ENCODE results near the gene ZCCHC10.

DNA sequence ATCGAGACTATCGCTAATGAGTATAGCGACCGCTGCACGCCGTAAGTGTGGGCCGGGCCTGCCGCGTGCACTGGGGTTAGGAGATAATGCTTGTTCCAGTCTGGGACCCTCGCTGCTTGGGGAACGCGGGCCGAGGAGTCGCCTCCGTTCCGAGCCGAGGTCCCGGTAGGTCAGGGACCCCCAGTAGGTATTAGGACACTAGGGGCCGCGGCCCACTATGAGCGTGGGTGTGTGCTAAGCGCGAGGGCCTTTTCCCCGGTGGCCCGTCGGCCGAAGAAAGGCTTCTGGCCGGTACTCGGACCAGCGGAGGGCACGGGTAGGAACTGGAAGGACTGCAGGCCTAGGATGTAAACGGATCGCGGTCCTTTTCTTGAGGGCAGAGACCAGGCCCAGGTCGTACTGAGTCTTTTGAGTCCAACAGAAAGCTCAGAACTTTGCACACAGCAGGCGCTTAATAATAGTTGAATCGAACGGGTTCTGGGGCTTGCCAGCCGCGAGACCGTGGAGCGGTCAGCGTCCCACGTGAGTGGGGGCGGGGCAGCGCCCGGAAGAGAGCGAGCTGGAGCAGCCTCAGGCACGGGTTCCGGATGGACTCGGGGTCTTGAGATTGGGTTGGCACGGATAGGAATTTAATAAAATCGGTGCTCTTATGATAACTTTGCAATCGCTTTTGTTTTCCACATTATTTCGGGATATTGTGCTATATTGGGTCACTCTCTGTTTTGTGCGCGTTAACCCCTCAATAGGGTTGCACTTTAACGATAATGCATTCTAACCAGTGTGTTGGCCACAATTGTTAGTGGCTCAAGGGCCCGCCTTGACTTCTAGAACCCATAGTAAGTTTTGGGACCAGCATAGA lies 26.2 kb upstream of the ZCCHC10 start:
- TF ChIP-seq, protein P1, sequence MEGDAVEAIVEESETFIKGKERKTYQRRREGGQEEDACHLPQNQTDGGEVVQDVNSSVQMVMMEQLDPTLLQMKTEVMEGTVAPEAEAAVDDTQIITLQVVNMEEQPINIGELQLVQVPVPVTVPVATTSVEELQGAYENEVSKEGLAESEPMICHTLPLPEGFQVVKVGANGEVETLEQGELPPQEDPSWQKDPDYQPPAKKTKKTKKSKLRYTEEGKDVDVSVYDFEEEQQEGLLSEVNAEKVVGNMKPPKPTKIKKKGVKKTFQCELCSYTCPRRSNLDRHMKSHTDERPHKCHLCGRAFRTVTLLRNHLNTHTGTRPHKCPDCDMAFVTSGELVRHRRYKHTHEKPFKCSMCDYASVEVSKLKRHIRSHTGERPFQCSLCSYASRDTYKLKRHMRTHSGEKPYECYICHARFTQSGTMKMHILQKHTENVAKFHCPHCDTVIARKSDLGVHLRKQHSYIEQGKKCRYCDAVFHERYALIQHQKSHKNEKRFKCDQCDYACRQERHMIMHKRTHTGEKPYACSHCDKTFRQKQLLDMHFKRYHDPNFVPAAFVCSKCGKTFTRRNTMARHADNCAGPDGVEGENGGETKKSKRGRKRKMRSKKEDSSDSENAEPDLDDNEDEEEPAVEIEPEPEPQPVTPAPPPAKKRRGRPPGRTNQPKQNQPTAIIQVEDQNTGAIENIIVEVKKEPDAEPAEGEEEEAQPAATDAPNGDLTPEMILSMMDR (IDR thresholded peaks at IDR 0.05) = no peak
- no peak for TF ChIP-seq POLR2A (IDR thresholded peaks at IDR 0.05)
